BLaER1 treated with 17β-estradiol and CSF1 and Interleukin-3, amounts not matched to agents 10 nM and 100 nM (cell line): ENCODE results near the gene LYRM2.

Source experiments
- H3K27ac ChIP-seq, 11 experiments: shearing (Covaris generic); formaldehyde crosslinking; 2 replicates each; pipeline ENCODE4 v1.8.1; 2022
- H3K27me3 ChIP-seq, 11 experiments: shearing (Covaris generic); formaldehyde crosslinking; 2 replicates each; pipeline ENCODE4 v1.8.1; 2022
- H3K36me3 ChIP-seq, 11 experiments: shearing (Covaris generic); formaldehyde crosslinking; 2 replicates each; pipeline ENCODE4 v1.8.1; 2022
- H3K4me1 ChIP-seq, 10 experiments: shearing (Covaris generic); formaldehyde crosslinking; 2 replicates each; pipeline ENCODE4 v1.8.1; 2022
- H3K4me2 ChIP-seq, 11 experiments: shearing (Covaris generic); formaldehyde crosslinking; 2 replicates each; pipeline ENCODE4 v1.8.1; 2022
- H3K4me3 ChIP-seq, 10 experiments: shearing (Covaris generic); formaldehyde crosslinking; 2 replicates each; pipeline ENCODE4 v1.8.1; 2022
- H3K9ac ChIP-seq, 11 experiments: shearing (Covaris generic); formaldehyde crosslinking; 2 replicates each; pipeline ENCODE4 v1.8.1; 2022
- H3K9me3 ChIP-seq, 11 experiments: shearing (Covaris generic); formaldehyde crosslinking; replicated peaks in 1 of 11; 2 replicates each; pipeline ENCODE4 v1.8.1; 2022
- H4K20me1 ChIP-seq, 11 experiments: shearing (Covaris generic); formaldehyde crosslinking; 2 replicates each; pipeline ENCODE4 v1.8.1; 2022
- Cebpa-rat ChIP-seq, 11 experiments: shearing (Covaris generic); IDR thresholded peaks; 2 replicates each; pipeline ENCODE4 v1.8.1; 2022

The LYRM2 gene

GRCh38 chr6:89589297-89590025, 49.1 kb downstream of the LYRM2 start:
- H3K27ac ChIP-seq: no peak overlapping the region
- no peaks in the 10 kb centered on the region for H3K27me3 ChIP-seq
- no peaks in the 10 kb centered on the region for H3K36me3 ChIP-seq
- H3K9ac ChIP-seq: no peak overlapping the region
- TF ChIP-seq Cebpa-rat (IDR thresholded peaks at IDR 0.05): no peak
- H3K4me3 ChIP-seq: no peak overlapping the region
- H3K9me3 ChIP-seq: no peaks in the 10 kb centered on the region
- no peaks in the 10 kb centered on the region for H4K20me1 ChIP-seq
- no peak overlapping the region for H3K4me2 ChIP-seq
- H3K4me1 ChIP-seq: no peaks in the 10 kb centered on the region

- H4K20me1 ChIP-seq: no peaks in the 10 kb centered on the region
- no peaks in the 10 kb centered on the region for H3K4me1 ChIP-seq
- TF ChIP-seq Cebpa-rat (IDR thresholded peaks at IDR 0.05): no peak
- no peak overlapping the region for H3K27ac ChIP-seq
- no peaks in the 10 kb centered on the region for H3K36me3 ChIP-seq
- H3K4me3 ChIP-seq: no peak overlapping the region
- H3K9me3 ChIP-seq: no peaks in the 10 kb centered on the region
- no peak overlapping the region for H3K9ac ChIP-seq
- H3K4me2 ChIP-seq: no peak overlapping the region
- H3K27me3 ChIP-seq: no peaks in the 10 kb centered on the region
These were observed 53.4 kb downstream of the LYRM2 start for GRCh38 chr6:89585154-89585553.

- H3K9ac ChIP-seq: no peak overlapping the region
- no peaks in the 10 kb centered on the region for H3K9me3 ChIP-seq
- no peak overlapping the region for H3K27ac ChIP-seq
- no peaks in the 10 kb centered on the region for H3K4me1 ChIP-seq
- H3K36me3 ChIP-seq: no peaks in the 10 kb centered on the region
- H3K4me2 ChIP-seq: no peak overlapping the region
- H3K27me3 ChIP-seq: no peaks in the 10 kb centered on the region
- no peak overlapping the region for H3K4me3 ChIP-seq
- no peaks in the 10 kb centered on the region for H4K20me1 ChIP-seq
- TF ChIP-seq Cebpa-rat (IDR thresholded peaks at IDR 0.05): no peak
These were observed 54.0 kb downstream of the LYRM2 start for GRCh38 chr6:89584539-89584938.

GRCh38 chr6:89583559-89583958, 55.0 kb downstream of the LYRM2 start:
- Histone ChIP-seq H3K4me2 (no peak overlapping the region), H3K36me3 (no peaks in the 10 kb centered on the region), H3K4me3 (no peak overlapping the region), H3K4me1 (no peaks in the 10 kb centered on the region), H3K9ac (no peak overlapping the region), H4K20me1 (no peaks in the 10 kb centered on the region), H3K9me3 (no peaks in the 10 kb centered on the region), H3K27ac (no peak overlapping the region), H3K27me3 (no peaks in the 10 kb centered on the region)
- no peak for TF ChIP-seq Cebpa-rat (IDR thresholded peaks at IDR 0.05)

- H3K4me1 ChIP-seq: no peaks in the 10 kb centered on the region
- no peak overlapping the region for H3K9ac ChIP-seq
- H3K4me3 ChIP-seq: no peak overlapping the region
- H3K4me2 ChIP-seq: no peak overlapping the region
- no peaks in the 10 kb centered on the region for H3K27me3 ChIP-seq
- H3K9me3 ChIP-seq: no peaks in the 10 kb centered on the region
- no peak overlapping the region for H3K27ac ChIP-seq
- TF ChIP-seq Cebpa-rat (IDR thresholded peaks at IDR 0.05): no peak
- no peaks in the 10 kb centered on the region for H3K36me3 ChIP-seq
- H4K20me1 ChIP-seq: no peaks in the 10 kb centered on the region
These were observed 55.8 kb downstream of the LYRM2 start for GRCh38 chr6:89582669-89583325.

- H3K4me3 ChIP-seq: no peak overlapping the region
- no peaks in the 10 kb centered on the region for H3K27me3 ChIP-seq
- H3K9ac ChIP-seq: no peak overlapping the region
- no peak overlapping the region for H3K27ac ChIP-seq
- no peaks in the 10 kb centered on the region for H4K20me1 ChIP-seq
- no peaks in the 10 kb centered on the region for H3K36me3 ChIP-seq
- H3K4me1 ChIP-seq: peaks cover 0 to 2% (median 0%) of the 10 kb centered on the region in 10 experiments; a peak in 3 of 20 replicates
- no peak for TF ChIP-seq Cebpa-rat (IDR thresholded peaks at IDR 0.05)
- H3K4me2 ChIP-seq: no peak overlapping the region
- H3K9me3 ChIP-seq: no peaks in the 10 kb centered on the region
These were observed 56.9 kb downstream of the LYRM2 start for GRCh38 chr6:89581689-89582088.

- no peaks in the 10 kb centered on the region for H3K9me3 ChIP-seq
- H3K27me3 ChIP-seq: no peaks in the 10 kb centered on the region
- H4K20me1 ChIP-seq: no peaks in the 10 kb centered on the region
- no peak for TF ChIP-seq Cebpa-rat (IDR thresholded peaks at IDR 0.05)
- H3K9ac ChIP-seq: no peak overlapping the region
- no peaks in the 10 kb centered on the region for H3K36me3 ChIP-seq
- peaks cover 0 to 7% (median under 1%) of the 10 kb centered on the region in 10 experiments; a peak in 9 of 20 replicates for H3K4me1 ChIP-seq
- H3K4me3 ChIP-seq: no peak overlapping the region
- no peak overlapping the region for H3K4me2 ChIP-seq
- H3K27ac ChIP-seq: no peak overlapping the region
These were observed 57.4 kb downstream of the LYRM2 start for GRCh38 chr6:89580997-89581666.

- no peak overlapping the region for H3K9ac ChIP-seq
- H3K4me2 ChIP-seq: peak overlapping the region in 9 of 11 experiments; percentile 18 to 75 (median 62); a peak in 16 of 22 replicates
- no peak overlapping the region; a peak in 1 of 20 replicates for H3K4me3 ChIP-seq
- peaks cover 0 to 28% (median 16%) of the 10 kb centered on the region in 10 experiments; a peak in 15 of 20 replicates for H3K4me1 ChIP-seq
- H3K9me3 ChIP-seq: no peaks in the 10 kb centered on the region
- no peaks in the 10 kb centered on the region for H3K27me3 ChIP-seq
- H3K27ac ChIP-seq: no peak overlapping the region; a peak in 1 of 22 replicates
- no peaks in the 10 kb centered on the region for H4K20me1 ChIP-seq
- no peak for TF ChIP-seq Cebpa-rat (IDR thresholded peaks at IDR 0.05)
- no peaks in the 10 kb centered on the region for H3K36me3 ChIP-seq
These were observed 63.0 kb downstream of the LYRM2 start for GRCh38 chr6:89575562-89575960.

GRCh38 chr6:89574910-89575561, 63.5 kb downstream of the LYRM2 start:
- Histone ChIP-seq H3K4me1 (peaks cover 0 to 28% (median 16%) of the 10 kb centered on the region in 10 experiments; a peak in 15 of 20 replicates), H4K20me1 (no peaks in the 10 kb centered on the region), H3K9ac (no peak overlapping the region), H3K27ac (peak overlapping the region in 1 of 11 experiments; percentile 40; a peak in 1 of 22 replicates), H3K27me3 (no peaks in the 10 kb centered on the region), H3K9me3 (no peaks in the 10 kb centered on the region), H3K4me3 (no peak overlapping the region; a peak in 1 of 20 replicates), H3K4me2 (peak overlapping the region in 9 of 11 experiments; percentile 18 to 75 (median 62); a peak in 15 of 22 replicates), H3K36me3 (no peaks in the 10 kb centered on the region)
- TF ChIP-seq Cebpa-rat (IDR thresholded peaks at IDR 0.05): no peak
